GM12864 (cell line): ENCODE measurements around the gene GRM8.

Experiments used
- DNase-seq: peaks from one replicate; pipeline ENCODE4 v3.0.0-alpha.2; 2011; ENCODE audit warnings: low read depth
- H3K4me3 ChIP-seq: 2 replicates; pipeline ENCODE4 v1.5.1; 2011; ENCODE audit warnings: mild to moderate bottlenecking, low read depth, low read length, control low read depth
- CTCF ChIP-seq: IDR thresholded peaks from 2 replicates; pipeline ENCODE4 v1.5.1; 2011; ENCODE audit warnings: low read depth, mild to moderate bottlenecking, moderate library complexity, low read length, control low read depth, inconsistent platforms; ENCODE audit errors: missing control alignments

GRM8 gene

GRCh38 chr7:127089146-127089545 lies 163.6 kb downstream of the GRM8 start:
- no peak for DNase-seq
- H3K4me3 ChIP-seq: no peak overlapping the region
- TF ChIP-seq CTCF: no peak

- DNase-seq: no peak
- no peak overlapping the region for H3K4me3 ChIP-seq
- no peak for TF ChIP-seq CTCF
Measured at GRCh38 chr7:127081539-127081938, 171.2 kb downstream of the GRM8 start.

GRCh38 chr7:127080576-127080975 lies 172.2 kb downstream of the GRM8 start:
- no peak overlapping the region for H3K4me3 ChIP-seq
- TF ChIP-seq CTCF: no peak
- DNase-seq: no peak

GRCh38 chr7:127066974-127067373 lies 185.8 kb downstream of the GRM8 start:
- DNase-seq: no peak
- no peak overlapping the region for H3K4me3 ChIP-seq
- TF ChIP-seq CTCF: peak; percentile 4

GRCh38 chr7:127059475-127059874 lies 193.3 kb downstream of the GRM8 start:
- no peak for TF ChIP-seq CTCF
- DNase-seq: no peak
- no peak overlapping the region for H3K4me3 ChIP-seq

- no peak overlapping the region for H3K4me3 ChIP-seq
- no peak for DNase-seq
- no peak for TF ChIP-seq CTCF
Measured at GRCh38 chr7:127057918-127058317, 194.8 kb downstream of the GRM8 start.

GRCh38 chr7:127056202-127056601 lies 196.5 kb downstream of the GRM8 start:
- no peak for TF ChIP-seq CTCF
- H3K4me3 ChIP-seq: no peak overlapping the region
- no peak for DNase-seq
